Right lobe of liver (tissue), 6 donors: Measurements from ENCODE around the gene KIRREL3. TPM values are rescaled to one million over a fixed set of nuclear protein-coding genes. Genes with fewer than 3 reads are reported as not detected.

Experiments
- ATAC-seq, 4 donors: fragments of 200-7000 bp; cut with Tn5 transposase; one replicate each; pipeline ENCODE4 v1.9.1; 2020; ENCODE audit warnings: mild to moderate bottlenecking in 4 of 4, moderate library complexity in 4 of 4
- DNase-seq, 3 donors: peaks; one replicate each; pipeline ENCODE4 v3.0.0-alpha.2; 2020
- H3K27ac ChIP-seq, 3 donors: fragments of 200-600 bp; one replicate each; pipeline ENCODE4 v1.8.0; 2022
- H3K27me3 ChIP-seq, 2 donors: fragments of 200-600 bp; one replicate each; pipeline ENCODE4 v1.8.0; 2022
- H3K36me3 ChIP-seq, 4 donors: fragments of 200-600 bp; sonication (generic) in 1 of 4; one replicate each; pipeline versions ENCODE4 v1.5.1 to v1.8.0; 2017 to 2022; ENCODE audit warnings: control low read depth in 1 of 4
- H3K4me1 ChIP-seq, 4 donors: fragments of 200-600 bp; sonication (generic) in 1 of 4; one replicate each; pipeline versions ENCODE4 v1.5.1 to v1.8.0; 2017 to 2022; ENCODE audit warnings: control low read depth in 1 of 4
- H3K4me3 ChIP-seq, 3 donors: fragments of 200-600 bp; one replicate each; pipeline ENCODE4 v1.8.0; 2022
- H3K9me3 ChIP-seq, 4 donors: fragments of 200-600 bp; sonication (generic) in 1 of 4; one replicate each; pipeline versions ENCODE4 v1.5.1 to v1.8.0; 2017 to 2022; ENCODE audit warnings: control low read depth in 1 of 4
- POLR2A ChIP-seq: fragments of 450-650 bp; IDR thresholded peaks from one replicate; pipeline ENCODE4 v1.6.1; 2017; ENCODE audit warnings: antibody characterized with exemption, mild to moderate bottlenecking
- WGBS: methylation state at CpG from one replicate; pipeline ENCODE4 v1.1.6; 2018; ENCODE audit warnings: low coverage, low lambda C conversion rate; ENCODE audit not compliant: insufficient coverage; ENCODE audit errors: missing lambda C conversion rate; 5-methylcytosine and 5-hydroxymethylcytosine counted together
- intact Hi-C, 2 donors: fragments of 100-400 bp; cut with DNase I; formaldehyde crosslinking; loops; one replicate each; pipeline versions ENCODE4 v1.11.2 to v1.14.1; 2022
- total RNA-seq, 6 experiments: library from RNA; depleted of rRNA in 2 of 6; stranded (reverse); fragments of >200 nt in 2 of 6; fragmentation: NEBNext Ultra II Directional in 3 of 6; extraction: Animal tissue kit (Norgen Biotek cat#: 25700) in 3 of 6; gene quantifications; one replicate each; pipeline versions ENCODE4 v1.1.0 to v1.2.4, GENCODE V29; 2016 to 2023
- TF ChIP-seq, protein P1 (sequence below), 4 donors: fragments of 200-600 bp in 3 of 4; fragments of 450-650 bp in 1 of 4; IDR thresholded peaks; one replicate each; pipeline versions ENCODE4 v1.5.1 to v1.8.0; 2016 to 2022; ENCODE audit warnings: antibody characterized with exemption in 4 of 4, mild to moderate bottlenecking in 2 of 4
- donor health status: DM: no; HTN: yes; CAD: no.
- donor health status: DM: no; HTN: no; CAD: no.
- donor health status: DM: no; HTN: no; CAD: no.
- donor health status: DM: no; HTN: yes; CAD: no.
- donor health status: DM: no; HTN: yes; CAD: no.

Gene KIRREL3
- total RNA-seq, 6 experiments from 2014 or later = not detected

DNA sequence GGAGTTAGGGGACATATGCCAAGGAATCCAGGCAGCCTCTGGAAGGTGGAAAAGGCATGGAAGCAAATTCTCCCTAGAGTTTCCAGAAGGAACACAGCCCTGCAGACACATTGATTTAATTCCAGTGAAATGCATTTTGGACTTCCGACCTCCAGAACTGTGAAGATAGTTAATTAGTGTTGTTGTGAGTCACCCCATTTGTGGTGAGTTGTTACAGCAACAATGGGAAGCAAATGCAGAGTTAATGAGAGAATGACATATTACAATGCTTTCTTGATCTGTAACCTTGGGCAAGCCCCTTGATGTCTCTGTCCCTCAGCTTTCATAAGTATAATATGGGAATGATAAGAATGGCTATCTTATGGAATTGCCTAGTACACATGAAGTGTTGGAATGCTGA lies 178.7 kb downstream of the KIRREL3 start:
- ATAC-seq = no peak

DNA sequence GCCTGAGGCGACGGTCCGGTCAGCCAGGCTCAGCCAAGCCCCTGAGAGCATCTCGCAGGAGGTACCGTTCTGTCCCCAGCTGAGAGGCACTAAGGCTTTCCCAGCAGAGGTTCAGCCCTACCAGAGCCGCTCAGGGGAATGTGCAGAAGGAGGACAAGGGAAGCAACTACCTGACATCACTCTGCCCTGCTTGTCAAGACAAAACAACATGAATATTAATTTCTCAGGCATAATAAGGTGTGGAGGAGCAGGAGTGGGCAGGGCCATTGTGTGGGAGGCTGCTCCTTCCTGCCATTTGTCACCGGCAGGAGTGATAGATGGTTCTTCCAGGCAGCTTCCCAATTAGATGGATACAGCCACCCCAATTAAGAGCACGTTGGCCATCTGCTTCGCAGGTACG lies 181.4 kb downstream of the KIRREL3 start:
- WGBS = no CpG with 5 or more reads among the region's 10 CpGs
- TF ChIP-seq, protein P1, sequence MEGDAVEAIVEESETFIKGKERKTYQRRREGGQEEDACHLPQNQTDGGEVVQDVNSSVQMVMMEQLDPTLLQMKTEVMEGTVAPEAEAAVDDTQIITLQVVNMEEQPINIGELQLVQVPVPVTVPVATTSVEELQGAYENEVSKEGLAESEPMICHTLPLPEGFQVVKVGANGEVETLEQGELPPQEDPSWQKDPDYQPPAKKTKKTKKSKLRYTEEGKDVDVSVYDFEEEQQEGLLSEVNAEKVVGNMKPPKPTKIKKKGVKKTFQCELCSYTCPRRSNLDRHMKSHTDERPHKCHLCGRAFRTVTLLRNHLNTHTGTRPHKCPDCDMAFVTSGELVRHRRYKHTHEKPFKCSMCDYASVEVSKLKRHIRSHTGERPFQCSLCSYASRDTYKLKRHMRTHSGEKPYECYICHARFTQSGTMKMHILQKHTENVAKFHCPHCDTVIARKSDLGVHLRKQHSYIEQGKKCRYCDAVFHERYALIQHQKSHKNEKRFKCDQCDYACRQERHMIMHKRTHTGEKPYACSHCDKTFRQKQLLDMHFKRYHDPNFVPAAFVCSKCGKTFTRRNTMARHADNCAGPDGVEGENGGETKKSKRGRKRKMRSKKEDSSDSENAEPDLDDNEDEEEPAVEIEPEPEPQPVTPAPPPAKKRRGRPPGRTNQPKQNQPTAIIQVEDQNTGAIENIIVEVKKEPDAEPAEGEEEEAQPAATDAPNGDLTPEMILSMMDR (IDR thresholded peaks at IDR 0.05) = no peak
- no peak for DNase-seq
- intact Hi-C loops = no loop called here
- Histone ChIP-seq H3K4me3 (no peak overlapping the region), H3K27me3 (no peaks in the 10 kb centered on the region), H3K27ac (no peak overlapping the region), H3K36me3 (no peaks in the 10 kb centered on the region), H3K9me3 (no peaks in the 10 kb centered on the region), H3K4me1 (no peaks in the 10 kb centered on the region)
- no peak for ATAC-seq

More for the DNA sequence above, 178.7 kb downstream of the KIRREL3 start:
- TF ChIP-seq, protein P1 (IDR thresholded peaks at IDR 0.05) = no peak
- no peak for TF ChIP-seq POLR2A
- DNase-seq = no peak
- no peaks in the 10 kb centered on the region for H3K9me3 ChIP-seq
- H3K4me1 ChIP-seq = no peaks in the 10 kb centered on the region
- no peak overlapping the region for H3K27ac ChIP-seq
- intact Hi-C loops = no loop called here
- H3K36me3 ChIP-seq = no peaks in the 10 kb centered on the region
- H3K4me3 ChIP-seq = no peak overlapping the region
- H3K27me3 ChIP-seq = no peaks in the 10 kb centered on the region
- WGBS = 83% methylated on average over 1 of the region's 1 CpG

DNA sequence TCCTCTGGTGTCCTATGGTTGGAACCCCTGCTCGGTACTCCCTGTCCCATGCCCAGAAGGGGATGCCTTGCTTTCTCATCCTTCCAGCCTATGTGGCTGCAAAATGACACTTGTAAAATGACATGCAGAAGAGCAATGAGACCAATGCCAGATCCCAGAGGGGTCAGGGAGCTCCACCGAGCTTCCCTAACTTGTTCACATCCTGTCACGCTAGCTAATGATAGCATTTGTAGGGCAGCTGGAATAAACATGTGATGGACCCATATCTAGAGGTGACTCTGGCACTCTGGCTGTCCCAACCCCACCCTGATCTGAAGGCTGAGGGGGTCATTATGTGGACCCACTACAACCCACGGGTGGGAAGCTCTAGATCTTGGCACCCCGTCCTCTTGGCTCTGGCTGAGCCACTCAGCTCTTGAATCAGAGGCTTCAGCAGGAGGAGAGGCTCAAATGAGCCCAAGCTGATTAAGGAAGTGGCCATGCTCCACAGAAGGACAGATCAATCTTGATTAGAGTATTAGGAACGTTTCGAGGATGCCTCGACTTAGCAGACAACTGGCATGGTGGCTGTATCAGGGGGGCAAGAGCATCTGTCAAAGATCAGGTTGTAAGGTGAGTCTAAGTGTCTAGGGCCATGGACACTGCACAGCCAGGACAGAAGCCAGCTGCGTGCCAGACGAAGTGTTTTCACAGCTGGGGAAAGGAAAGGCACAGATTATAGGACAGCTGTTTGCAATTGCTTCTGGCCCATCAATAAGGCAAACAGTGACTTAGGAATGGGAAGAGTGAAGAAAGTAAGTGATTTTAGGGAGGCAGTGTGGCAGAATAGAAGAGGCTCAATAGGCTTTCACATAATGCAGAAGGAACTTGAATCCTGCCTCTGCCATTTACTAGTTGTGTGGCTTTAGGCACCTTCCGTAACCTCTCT lies 182.8 kb downstream of the KIRREL3 start:
- no peak for ATAC-seq

DNA sequence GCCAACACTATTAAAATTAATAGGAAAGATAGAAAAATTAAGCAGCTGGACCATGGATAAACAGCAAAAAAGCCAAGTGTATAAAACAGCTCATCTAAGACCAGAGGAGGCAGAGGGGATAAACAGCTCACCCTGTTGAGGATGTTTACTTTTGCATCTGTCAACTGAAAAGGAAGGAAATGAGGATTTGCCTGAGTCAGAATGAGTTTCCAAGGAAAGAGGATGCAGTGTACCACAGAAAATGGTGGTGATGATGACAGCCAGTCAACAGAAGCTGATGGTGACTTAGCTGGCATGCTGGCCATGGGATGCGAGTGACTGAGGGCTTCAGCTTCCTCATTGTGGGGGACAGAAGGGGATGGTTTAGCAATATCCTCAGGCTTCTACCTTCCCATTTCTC lies 183.5 kb downstream of the KIRREL3 start:
- no peak for ATAC-seq
- no peak overlapping the region for H3K4me3 ChIP-seq
- no peaks in the 10 kb centered on the region for H3K4me1 ChIP-seq
- no peak for DNase-seq
- no peak for TF ChIP-seq POLR2A
- TF ChIP-seq, protein P1 (IDR thresholded peaks at IDR 0.05) = no peak
- no peaks in the 10 kb centered on the region for H3K27me3 ChIP-seq
- intact Hi-C loops = no loop called here
- H3K9me3 ChIP-seq = no peaks in the 10 kb centered on the region
- WGBS = 57% methylated on average over 1 of the region's 1 CpG
- H3K36me3 ChIP-seq = no peaks in the 10 kb centered on the region
- H3K27ac ChIP-seq = no peak overlapping the region

More for the DNA sequence above, 182.8 kb downstream of the KIRREL3 start:
- no peaks in the 10 kb centered on the region for H3K36me3 ChIP-seq
- TF ChIP-seq, protein P1 (IDR thresholded peaks at IDR 0.05) = no peak
- TF ChIP-seq POLR2A = no peak
- no peak for DNase-seq
- no peak overlapping the region for H3K27ac ChIP-seq
- intact Hi-C loops = no loop called here
- WGBS = 39% methylated on average over 10 of the region's 11 CpGs
- H3K4me1 ChIP-seq = no peaks in the 10 kb centered on the region
- no peaks in the 10 kb centered on the region for H3K9me3 ChIP-seq
- no peaks in the 10 kb centered on the region for H3K27me3 ChIP-seq
- H3K4me3 ChIP-seq = no peak overlapping the region
